Activated CD8-positive, alpha-beta T cell treated with anti-CD3 and anti-CD28 coated beads for 36 hours (primary cell): ENCODE data around the gene PRG2. TPM values are rescaled to one million over a fixed set of nuclear protein-coding genes. Genes with fewer than 3 reads are reported as not detected.

Experiments
- ATAC-seq: fragments of 200-7000 bp; cut with Tn5 transposase; one replicate; pipeline ENCODE4 v1.10.0; 2021; ENCODE audit warnings: mild to moderate bottlenecking, moderate library complexity
- CTCF ChIA-PET: fragments of 350-600 bp; sonication (Branson Sonifier 250); formaldehyde crosslinking; loops from one replicate; lab custom pipeline; 2021; ENCODE audit warnings: antibody characterized with exemption; lab: Charles Lee
- POLR2A ChIA-PET: fragments of 350-600 bp; sonication (Branson Sonifier 250); formaldehyde crosslinking; loops from one replicate; lab custom pipeline; 2021; ENCODE audit warnings: antibody characterized with exemption; lab: Charles Lee
- DNase-seq: peaks from one replicate; pipeline ENCODE4 v3.0.0-alpha.2; 2020
- H3K27ac Mint-ChIP-seq: one replicate; pipeline ENCODE4 v1.8.0; 2021; ENCODE audit warnings: mild to moderate bottlenecking, mixed read lengths
- H3K27me3 Mint-ChIP-seq: one replicate; pipeline ENCODE4 v1.8.0; 2021; ENCODE audit warnings: mixed read lengths
- H3K36me3 Mint-ChIP-seq: one replicate; pipeline ENCODE4 v1.8.0; 2021; ENCODE audit warnings: low read depth, mixed read lengths
- H3K4me1 Mint-ChIP-seq: one replicate; pipeline ENCODE4 v1.8.0; 2021; ENCODE audit warnings: low read depth, mixed read lengths
- H3K4me3 Mint-ChIP-seq: one replicate; pipeline ENCODE4 v1.8.0; 2021; ENCODE audit warnings: mild to moderate bottlenecking, moderate library complexity, mixed read lengths
- H3K9me3 Mint-ChIP-seq: one replicate; pipeline ENCODE4 v1.8.0; 2021; ENCODE audit warnings: mixed read lengths
- CTCF ChIP-seq: fragments of 200-600 bp; IDR thresholded peaks from one replicate; pipeline ENCODE4 v1.8.0; 2022; ENCODE audit warnings: antibody characterized with exemption, mild to moderate bottlenecking
- intact Hi-C: fragments of 100-400 bp; cut with micrococcal nuclease; formaldehyde crosslinking; loops from one replicate; pipeline ENCODE4 v1.10.0; 2022
- total RNA-seq, 2 experiments: library from RNA; stranded (reverse); gene quantifications; one replicate each; pipeline ENCODE4 v1.2.3, GENCODE V29; 2021

PRG2 gene
- total RNA-seq, 2 experiments from 2014 or later = 0.43 to 2.3 TPM

DNA sequence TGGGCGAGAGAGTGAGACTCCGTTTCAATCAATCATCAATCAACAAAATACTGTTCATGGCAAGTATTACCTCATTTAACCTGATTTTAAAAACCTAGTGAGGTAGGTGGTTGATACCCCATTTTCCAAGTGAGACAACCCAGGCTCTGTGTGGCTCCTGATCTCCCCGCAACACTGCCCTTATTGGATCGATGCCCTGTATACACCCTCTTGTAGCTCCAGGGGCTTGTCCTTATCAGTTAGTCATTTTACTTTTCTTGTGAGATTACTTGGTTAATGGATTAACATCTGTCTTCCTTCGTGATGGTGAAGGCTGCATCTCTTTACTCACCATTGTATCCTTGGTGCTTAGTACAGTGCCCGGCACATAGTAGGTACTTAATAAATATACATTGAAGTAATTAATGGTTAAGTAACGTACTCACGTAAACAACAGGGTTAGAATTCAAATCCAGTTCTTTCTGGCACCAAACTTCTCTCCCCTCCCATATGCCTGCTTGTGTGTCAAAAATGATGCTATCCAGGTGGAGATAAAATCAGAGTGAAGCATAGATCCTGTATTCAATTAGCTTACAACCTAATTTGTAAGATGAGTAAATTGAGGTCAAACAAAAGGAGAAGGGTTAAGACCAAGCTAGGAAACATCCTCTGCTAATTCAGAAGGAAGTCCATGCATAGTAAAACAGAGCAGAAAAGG, 1.8 kb upstream of the PRG2 start:
- no peak overlapping the region for H3K27ac Mint-ChIP-seq
- no peaks in the 10 kb centered on the region for H3K4me1 Mint-ChIP-seq
- no peaks in the 10 kb centered on the region for H3K36me3 Mint-ChIP-seq
- H3K9me3 Mint-ChIP-seq = no peaks in the 10 kb centered on the region
- TF ChIP-seq CTCF = no peak
- intact Hi-C loops = no loop called here
- no peak for DNase-seq
- H3K4me3 Mint-ChIP-seq = no peak overlapping the region
- H3K27me3 Mint-ChIP-seq = no peaks in the 10 kb centered on the region
- ChIA-PET POLR2A (interaction anchor here (1.2 to 19.8 kb wide), 4 partner anchors 8 to 29 kb away, joined by 4 to 264 read pairs (median 20); partner anchors contain the start of gene SLC43A3), CTCF (interaction anchor here (1.3 to 2.5 kb wide), 3 partner anchors 10 to 65 kb away, joined by 3 to 13 read pairs (median 6); no protein-coding TSS in a partner anchor)
- ATAC-seq = no peak

DNA sequence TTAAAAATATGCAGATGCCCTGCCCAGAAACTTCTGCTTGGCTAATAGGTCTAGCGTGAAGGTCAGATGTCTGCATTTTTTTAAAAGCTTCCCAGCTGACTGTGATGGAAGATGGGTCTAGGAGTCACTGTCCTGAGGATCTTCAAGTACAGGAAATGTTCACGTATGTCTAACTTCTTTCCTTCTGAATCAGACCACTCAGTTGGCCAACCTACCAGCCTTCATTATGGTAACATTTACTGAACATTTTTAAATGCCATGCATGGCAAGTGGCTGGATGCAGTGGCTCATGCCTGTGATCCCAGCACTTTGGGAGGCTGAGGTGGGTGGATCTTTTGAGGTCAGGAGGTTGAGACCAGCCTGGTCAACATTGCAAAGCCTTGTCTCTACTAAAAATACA, 1.1 kb upstream of the PRG2 start:
- CTCF ChIA-PET = interaction anchor here (1.3 kb wide), 1 partner anchor 11 kb away, joined by 3 read pairs; no protein-coding TSS in a partner anchor

GRCh38 chr11:57391111-57391510, 661 bp upstream of the PRG2 start:
- POLR2A ChIA-PET = interaction anchor here (4.5 to 19.8 kb wide), 2 partner anchors 10 to 30 kb away, joined by 30 to 264 read pairs; partner anchors contain the start of gene SLC43A3
- Mint-ChIP-seq H3K9me3 (no peaks in the 10 kb centered on the region), H3K36me3 (no peaks in the 10 kb centered on the region), H3K27ac (no peak overlapping the region), H3K4me1 (no peaks in the 10 kb centered on the region), H3K27me3 (no peaks in the 10 kb centered on the region), H3K4me3 (no peak overlapping the region)
- TF ChIP-seq CTCF = no peak
- ATAC-seq (no peak), DNase-seq (no peak)
- intact Hi-C loops = no loop called here
- CTCF ChIA-PET = no interaction called here

More for the DNA sequence above, 1.1 kb upstream of the PRG2 start:
- POLR2A ChIA-PET = interaction anchor here (4.5 to 19.8 kb wide), 2 partner anchors 9 to 30 kb away, joined by 30 to 264 read pairs; partner anchors contain the start of gene SLC43A3
- intact Hi-C loops = no loop called here
- Mint-ChIP-seq H3K27me3 (no peaks in the 10 kb centered on the region), H3K27ac (no peak overlapping the region), H3K4me1 (no peaks in the 10 kb centered on the region), H3K36me3 (no peaks in the 10 kb centered on the region), H3K4me3 (no peak overlapping the region), H3K9me3 (no peaks in the 10 kb centered on the region)
- DNase-seq = no peak
- TF ChIP-seq CTCF = no peak
- no peak for ATAC-seq

DNA sequence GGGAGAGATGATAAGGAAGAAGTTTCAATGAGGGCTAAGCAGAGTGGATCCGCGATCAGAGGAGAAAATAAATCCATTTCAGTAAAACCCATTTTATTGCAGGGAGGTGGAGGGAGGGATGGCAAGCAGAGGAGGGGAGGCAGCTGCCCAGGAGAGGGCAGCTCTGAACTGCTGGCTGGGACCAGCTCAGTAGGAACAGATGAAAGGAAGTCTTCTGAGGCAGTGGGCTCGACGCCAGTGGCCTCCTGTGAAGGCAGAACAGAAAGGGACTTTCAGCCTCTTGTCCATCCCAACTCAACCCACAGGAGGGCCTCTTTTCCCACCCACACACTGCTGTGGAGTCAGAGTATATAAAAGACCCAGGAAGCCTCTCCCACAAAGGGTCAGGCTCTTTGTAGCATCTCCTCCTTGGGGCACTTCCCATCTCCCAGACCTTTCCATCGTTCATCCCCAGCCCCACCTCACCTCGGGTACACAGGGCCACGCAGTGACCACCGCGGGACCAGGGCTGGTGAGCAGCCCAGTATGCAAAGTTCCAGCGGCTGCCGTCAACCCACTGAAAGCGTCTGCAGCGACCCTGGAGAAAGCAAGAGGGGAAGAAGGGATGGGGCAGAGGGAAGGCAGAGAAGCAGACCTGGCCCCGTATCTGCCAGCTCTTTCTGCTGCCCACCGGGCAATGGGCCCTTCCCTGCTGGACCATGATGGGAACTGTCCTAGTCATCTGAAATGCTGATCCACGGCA, 3.0 kb downstream of the PRG2 start:
- ATAC-seq = no peak

More for the DNA sequence above, 3.0 kb downstream of the PRG2 start:
- no peak for TF ChIP-seq CTCF
- no peak for DNase-seq
- Mint-ChIP-seq H3K27ac (no peak overlapping the region), H3K9me3 (no peaks in the 10 kb centered on the region), H3K4me1 (no peaks in the 10 kb centered on the region), H3K27me3 (no peaks in the 10 kb centered on the region), H3K4me3 (no peak overlapping the region), H3K36me3 (no peaks in the 10 kb centered on the region)
- CTCF ChIA-PET = interaction anchor here (1.0 to 1.1 kb wide), 3 partner anchors 15 to 139 kb away, joined by 3 read pairs; no protein-coding TSS in a partner anchor
- intact Hi-C loops = no loop called here
- POLR2A ChIA-PET = interaction anchor here (0.6 to 4.5 kb wide), 2 partner anchors 13 to 493 kb away, joined by 3 to 30 read pairs; no protein-coding TSS in a partner anchor
